Cardiac muscle cell (in vitro differentiated cells and primary cell): Measurements from ENCODE around the gene IGFBP4. TPM values are rescaled to one million over a fixed set of nuclear protein-coding genes. Genes with fewer than 3 reads are reported as not detected.

Source experiments
- DNase-seq, 2 donors: peaks; one replicate each; pipeline versions ENCODE4 v3.0.0 to v3.0.0-alpha.2; 2010 to 2017; ENCODE audit warnings: low read depth in 1 of 2, low spot score in 1 of 2
- H3K27ac ChIP-seq: fragments of 200-600 bp; sonication (generic); 2 replicates; pipeline ENCODE4 v1.5.1; 2016
- H3K27me3 ChIP-seq: fragments of 200-600 bp; sonication (generic); 2 replicates; pipeline ENCODE4 v1.6.0; 2016; ENCODE audit warnings: control low read depth
- H3K36me3 ChIP-seq: fragments of 200-600 bp; sonication (generic); 2 replicates; pipeline ENCODE4 v1.5.1; 2016; ENCODE audit warnings: control low read depth
- H3K4me1 ChIP-seq: fragments of 200-600 bp; sonication (generic); 2 replicates; pipeline ENCODE4 v1.8.1; 2017; ENCODE audit warnings: low read depth, mild to moderate bottlenecking, mixed run types
- H3K4me3 ChIP-seq: fragments of 200-600 bp; sonication (generic); 2 replicates; pipeline ENCODE4 v1.5.1; 2016; ENCODE audit warnings: mild to moderate bottlenecking
- H3K9me3 ChIP-seq: fragments of 200-600 bp; sonication (generic); 2 replicates; pipeline ENCODE4 v1.5.1; 2017; ENCODE audit warnings: low read depth, mild to moderate bottlenecking, control low read depth
- CTCF ChIP-seq: IDR thresholded peaks from 2 replicates; pipeline ENCODE4 v1.5.1; 2012; ENCODE audit warnings: low read depth, mild to moderate bottlenecking, low read length
- polyA plus RNA-seq: library from polyadenylated mRNA; unstranded; fragments of >200 nt; fragmentation: Nextera tagmentation; extraction: Ambion mirVana; gene quantifications from 2 replicates; pipeline ENCODE4 v1.2.1, GENCODE V29; 2016
- total RNA-seq: library from RNA; depleted of rRNA; stranded (reverse); fragments of >200 nt; gene quantifications from 2 replicates; pipeline ENCODE4 v1.2.3, GENCODE V29; 2016

IGFBP4 gene
- total and polyA plus RNA-seq, 2 experiments from 2014 or later, result 87.4 to 109 TPM

GRCh38 chr17:40483679-40484078 is 40.4 kb downstream of the IGFBP4 start:
- DNase-seq, result no peak
- Histone ChIP-seq H3K4me1 (no peaks in the 10 kb centered on the region), H3K27me3 (no peaks in the 10 kb centered on the region), H3K36me3 (no peaks in the 10 kb centered on the region), H3K27ac (no peak overlapping the region), H3K9me3 (no peaks in the 10 kb centered on the region), H3K4me3 (no peak overlapping the region)
- TF ChIP-seq CTCF, result no peak

GRCh38 chr17:40484285-40484972 is 41.2 kb downstream of the IGFBP4 start:
- H3K27ac ChIP-seq, result no peak overlapping the region
- DNase-seq, result no peak
- no peak for TF ChIP-seq CTCF
- H3K4me3 ChIP-seq, result no peak overlapping the region
- no peaks in the 10 kb centered on the region for H3K36me3 ChIP-seq
- no peaks in the 10 kb centered on the region for H3K9me3 ChIP-seq
- H3K27me3 ChIP-seq, result no peaks in the 10 kb centered on the region
- H3K4me1 ChIP-seq, result no peaks in the 10 kb centered on the region

- no peak overlapping the region for H3K27ac ChIP-seq
- H3K36me3 ChIP-seq, result no peaks in the 10 kb centered on the region
- no peaks in the 10 kb centered on the region for H3K9me3 ChIP-seq
- no peak overlapping the region for H3K4me3 ChIP-seq
- H3K4me1 ChIP-seq, result no peaks in the 10 kb centered on the region
- no peak for TF ChIP-seq CTCF
- no peaks in the 10 kb centered on the region for H3K27me3 ChIP-seq
- DNase-seq, result no peak
Observed at GRCh38 chr17:40484973-40485530, 41.8 kb downstream of the IGFBP4 start.

- H3K4me1 ChIP-seq, result peaks cover 4% of the 10 kb centered on the region
- no peak overlapping the region for H3K4me3 ChIP-seq
- TF ChIP-seq CTCF, result no peak
- DNase-seq, result peak in 1 of 2 donors; percentile 99
- no peaks in the 10 kb centered on the region for H3K36me3 ChIP-seq
- no peak overlapping the region for H3K27ac ChIP-seq
- H3K27me3 ChIP-seq, result no peaks in the 10 kb centered on the region
- no peaks in the 10 kb centered on the region for H3K9me3 ChIP-seq
Observed at GRCh38 chr17:40485851-40486521, 42.7 kb downstream of the IGFBP4 start.

GRCh38 chr17:40486522-40487370 is 43.5 kb downstream of the IGFBP4 start:
- Histone ChIP-seq H3K27ac (no peak overlapping the region), H3K4me1 (peaks cover 4% of the 10 kb centered on the region), H3K9me3 (no peaks in the 10 kb centered on the region), H3K4me3 (no peak overlapping the region), H3K27me3 (no peaks in the 10 kb centered on the region), H3K36me3 (no peaks in the 10 kb centered on the region)
- peak in 1 of 2 donors; percentile 93 for DNase-seq
- TF ChIP-seq CTCF, result no peak
